GM12873 (cell line): Measurements from ENCODE around the gene MAGI2.

ENCODE experiments used
- CTCF ChIP-seq: IDR thresholded peaks from 2 replicates; pipeline ENCODE4 v1.5.1; 2012; ENCODE audit warnings: low read depth, mild to moderate bottlenecking, moderate library complexity, low read length, control low read depth; ENCODE audit not compliant: insufficient read depth; ENCODE audit errors: missing control alignments

The MAGI2 gene

GRCh38 chr7:79478386-79478785 lies 24.9 kb upstream of the MAGI2 start:
- TF ChIP-seq CTCF = no peak

DNA sequence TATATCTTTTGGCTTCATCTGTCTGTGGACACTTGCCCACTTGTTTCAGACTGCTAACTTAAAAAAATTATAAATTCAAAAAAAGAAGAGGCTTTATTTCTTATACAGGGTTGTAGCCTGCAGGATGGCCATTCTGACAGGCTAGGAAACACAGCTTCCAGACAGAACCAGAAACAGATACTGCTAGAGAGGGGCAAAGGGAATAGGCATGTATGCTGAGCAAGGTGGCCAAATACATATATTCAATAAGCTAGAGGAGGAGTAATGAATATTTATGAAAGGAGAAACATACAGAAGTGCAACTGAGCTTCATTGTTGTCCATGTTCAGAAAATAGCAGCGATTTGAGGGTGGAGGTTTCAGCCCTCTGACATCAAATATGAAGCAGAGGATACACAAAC lies 22.0 kb upstream of the MAGI2 start:
- no peak for TF ChIP-seq CTCF

DNA sequence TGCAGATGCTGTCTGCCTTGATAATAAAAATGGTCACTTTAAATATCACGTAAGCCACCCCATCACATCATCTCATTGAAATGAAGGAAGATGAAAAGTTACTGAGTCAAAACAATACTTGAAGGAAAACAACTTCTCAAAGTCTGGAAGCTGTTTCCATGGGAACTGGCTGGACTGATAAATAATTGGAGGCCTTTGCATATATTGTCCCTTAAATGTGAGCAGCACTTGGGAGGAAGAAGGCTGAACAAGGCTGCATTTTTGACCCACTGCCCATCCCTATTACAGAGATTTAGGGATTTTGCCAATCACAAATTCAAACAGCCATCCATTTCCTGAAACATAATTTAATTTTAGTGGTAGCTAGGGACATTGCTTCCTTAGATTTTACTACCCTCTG lies 18.2 kb upstream of the MAGI2 start:
- no peak for TF ChIP-seq CTCF

GRCh38 chr7:79471283-79471682 lies 17.8 kb upstream of the MAGI2 start:
- TF ChIP-seq CTCF = no peak

GRCh38 chr7:79465551-79465950 lies 12.1 kb upstream of the MAGI2 start:
- TF ChIP-seq CTCF = no peak

DNA sequence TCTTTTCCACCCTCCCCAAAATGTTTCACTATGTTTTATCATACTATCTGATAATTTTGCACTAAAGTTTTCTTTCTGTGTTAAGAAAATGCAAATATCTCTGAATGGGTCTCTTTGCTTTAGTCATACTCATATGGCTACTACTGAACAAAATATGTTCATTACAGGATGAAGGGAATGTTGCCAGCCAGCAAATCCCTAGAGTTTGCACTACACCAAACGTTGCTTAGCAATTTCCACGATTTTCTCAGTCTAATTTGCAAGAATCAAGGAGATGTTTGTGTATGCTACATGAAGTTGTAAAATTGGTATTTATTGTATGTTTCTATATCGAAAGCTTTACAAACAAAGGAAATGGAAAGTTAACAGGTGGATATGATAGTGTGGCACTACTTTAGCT lies 10.6 kb upstream of the MAGI2 start:
- TF ChIP-seq CTCF = no peak

DNA sequence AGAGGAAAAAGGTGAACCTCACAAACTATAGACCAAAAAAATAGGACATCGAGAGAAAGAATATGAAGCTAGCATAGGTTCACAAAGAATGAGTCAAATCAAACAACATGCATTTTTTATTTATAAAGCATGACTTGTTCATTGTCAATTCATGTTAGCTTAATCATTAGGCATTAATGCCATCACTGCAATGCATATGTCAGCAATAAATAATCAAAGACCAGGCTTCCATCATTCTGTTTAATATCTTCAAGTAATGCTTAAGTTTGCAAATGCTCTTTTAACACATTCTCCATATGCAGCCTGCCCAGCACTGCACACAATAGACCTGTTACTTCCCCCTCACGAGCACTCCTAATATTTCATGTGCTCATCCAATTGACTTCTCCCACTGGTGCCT lies 8.9 kb upstream of the MAGI2 start:
- TF ChIP-seq CTCF = no peak

DNA sequence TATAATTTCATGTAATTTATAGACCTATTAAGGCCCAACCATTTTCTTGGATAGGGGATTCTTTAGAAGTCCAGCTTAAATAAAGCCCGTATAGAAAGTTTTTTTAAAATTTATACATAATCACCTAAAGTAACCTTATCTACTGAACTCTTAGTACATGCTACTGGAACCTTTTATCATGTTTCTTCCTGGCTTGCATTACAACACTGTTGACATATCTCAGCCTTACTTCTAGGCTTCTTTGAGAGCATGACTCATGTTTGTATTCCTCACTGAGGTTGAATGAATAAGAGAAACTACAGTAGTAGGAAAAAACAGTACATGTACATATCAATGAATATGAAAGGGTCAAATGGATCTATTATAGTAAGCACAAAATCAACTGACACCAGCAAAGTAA lies 8.2 kb upstream of the MAGI2 start:
- TF ChIP-seq CTCF = no peak
